IMR-90 (cell line): ENCODE data around the gene STT3A. TPM values are rescaled to one million over a fixed set of nuclear protein-coding genes. Genes with fewer than 3 reads are reported as not detected.

Source experiments
- ATAC-seq: fragments of 200-7000 bp; cut with Tn5 transposase; 2 replicates; pipeline ENCODE4 v1.9.1; 2020; ENCODE audit warnings: low read depth, mild to moderate bottlenecking, moderate library complexity
- BruUV-seq: library from RNA; stranded (reverse); fragments of 400-500 nt; replicated peaks from 2 replicates; lab custom pipeline; 2021; lab: Mats Ljungman, UMichigan
- CTCF ChIA-PET: fragments of 300-600 bp; formaldehyde crosslinking; extraction: SDS; loops from one replicate; lab custom pipeline; 2021; ENCODE audit warnings: antibody characterized with exemption; lab: Yijun Ruan, JAX
- POLR2A ChIA-PET: fragments of 300-600 bp; sonication (Branson Sonifier 250); formaldehyde crosslinking; loops from one replicate; lab custom pipeline; 2022; ENCODE audit warnings: antibody characterized with exemption; ENCODE audit not compliant: unreplicated experiment; lab: Charles Lee
- DNase-seq: peaks from one replicate; pipeline ENCODE4 v3.0.0; 2013
- H2AFZ ChIP-seq: replicated peaks from 2 replicates; pipeline ENCODE3; 2013; ENCODE audit warnings: low read length, mild to moderate bottlenecking; ENCODE audit not compliant: poor library complexity
- H2AK5ac ChIP-seq: 2 replicates; pipeline ENCODE4 v1.6.1; 2013; ENCODE audit warnings: low read depth, low read length, inconsistent platforms
- H2AK9ac ChIP-seq: replicated peaks from 2 replicates; pipeline ENCODE3; 2013; ENCODE audit warnings: mild to moderate bottlenecking, low read depth, low read length, moderate library complexity; ENCODE audit not compliant: poor library complexity
- H2BK120ac ChIP-seq: 2 replicates; pipeline ENCODE4 v1.6.1; 2013; ENCODE audit warnings: low read depth, low read length, inconsistent platforms
- H2BK15ac ChIP-seq: 3 replicates; pipeline ENCODE4 v1.6.1; 2013; ENCODE audit warnings: low read depth, low read length, inconsistent platforms
- H2BK20ac ChIP-seq: 2 replicates; pipeline ENCODE4 v1.6.1; 2013; ENCODE audit warnings: low read depth, mild to moderate bottlenecking, inconsistent platforms, low read length, moderate library complexity
- H2BK5ac ChIP-seq: 2 replicates; pipeline ENCODE4 v1.6.1; 2013; ENCODE audit warnings: mild to moderate bottlenecking, low read depth, low read length, inconsistent platforms; ENCODE audit not compliant: poor library complexity, severe bottlenecking
- H3K14ac ChIP-seq: replicated peaks from 2 replicates; pipeline ENCODE4 v1.6.1; 2013; ENCODE audit warnings: low read depth, low read length, inconsistent platforms
- H3K18ac ChIP-seq: 2 replicates; pipeline ENCODE4 v1.6.1; 2013; ENCODE audit warnings: low read depth, low read length, control low read depth
- H3K23ac ChIP-seq: 2 replicates; pipeline ENCODE4 v1.6.1; 2013; ENCODE audit warnings: low read depth, low read length, inconsistent platforms
- H3K27ac ChIP-seq: 2 replicates; pipeline ENCODE4 v1.5.1; 2013; ENCODE audit warnings: mild to moderate bottlenecking, control low read depth, low read length; ENCODE audit not compliant: insufficient read depth
- H3K27me3 ChIP-seq: 2 replicates; pipeline ENCODE4 v1.6.1; 2013; ENCODE audit warnings: low read length; ENCODE audit not compliant: control insufficient read depth, insufficient read depth
- H3K36me3 ChIP-seq: 2 replicates; pipeline ENCODE4 v1.6.1; 2013; ENCODE audit warnings: low read length, mixed read lengths; ENCODE audit not compliant: control insufficient read depth, insufficient read depth
- H3K4ac ChIP-seq: 2 replicates; pipeline ENCODE4 v1.6.1; 2013; ENCODE audit warnings: low read depth, low read length, inconsistent platforms
- H3K4me1 ChIP-seq: 2 replicates; pipeline ENCODE4 v1.6.1; 2013; ENCODE audit warnings: low read length, mixed read lengths; ENCODE audit not compliant: control insufficient read depth, insufficient read depth
- H3K4me2 ChIP-seq: 2 replicates; pipeline ENCODE4 v1.6.1; 2013; ENCODE audit warnings: low read depth, mild to moderate bottlenecking, control low read depth, low read length, moderate library complexity
- H3K4me3 ChIP-seq: 2 replicates; pipeline ENCODE4 v1.5.1; 2013; ENCODE audit warnings: low read depth, mild to moderate bottlenecking, control low read depth, low read length, moderate library complexity; ENCODE audit not compliant: insufficient read depth
- H3K56ac ChIP-seq: 2 replicates; pipeline ENCODE4 v1.6.1; 2013; ENCODE audit warnings: low read length, inconsistent platforms; ENCODE audit not compliant: insufficient read depth; ENCODE audit errors: extremely low read depth
- H3K79me1 ChIP-seq, 2 experiments: 2 replicates each; pipeline ENCODE4 v1.6.1; 2013; ENCODE audit warnings: low read length in 2 of 2, inconsistent platforms in 1 of 2, low read depth in 1 of 2
- H3K9ac ChIP-seq: 2 replicates; pipeline ENCODE4 v1.6.1; 2013; ENCODE audit warnings: low read depth, low read length, control low read depth
- H3K9me1 ChIP-seq: 2 replicates; pipeline ENCODE4 v1.6.1; 2013; ENCODE audit warnings: low read length, inconsistent platforms; ENCODE audit not compliant: insufficient read depth
- H3K9me3 ChIP-seq: 2 replicates; pipeline ENCODE4 v1.6.1; 2013; ENCODE audit warnings: low read length; ENCODE audit not compliant: control insufficient read depth, insufficient read depth
- H4K20me1 ChIP-seq: 2 replicates; pipeline ENCODE4 v1.6.1; 2013; ENCODE audit warnings: low read length, inconsistent platforms; ENCODE audit not compliant: insufficient read depth
- H4K5ac ChIP-seq: 2 replicates; pipeline ENCODE4 v1.6.1; 2013; ENCODE audit warnings: mild to moderate bottlenecking, low read depth, low read length, control low read depth
- H4K8ac ChIP-seq, 2 experiments: 2 replicates each; pipeline ENCODE4 v1.6.1; 2013; ENCODE audit warnings: low read depth in 2 of 2, low read length in 2 of 2, control low read depth in 1 of 2, inconsistent platforms in 1 of 2
- H4K91ac ChIP-seq: 2 replicates; pipeline ENCODE4 v1.6.1; 2013; ENCODE audit warnings: low read depth, low read length, inconsistent platforms; ENCODE audit not compliant: insufficient read depth
- BHLHE40 ChIP-seq: fragments of 150-350 bp; IDR thresholded peaks from 2 replicates; pipeline ENCODE4 v1.6.1; 2016; ENCODE audit warnings: mild to moderate bottlenecking, low read depth, low read length
- FOS ChIP-seq: fragments of 150-350 bp; IDR thresholded peaks from 2 replicates; pipeline ENCODE4 v1.6.1; 2016; ENCODE audit warnings: low read depth, low read length
- NFE2L2 ChIP-seq: fragments of 150-350 bp; IDR thresholded peaks from 2 replicates; pipeline ENCODE4 v1.6.1; 2016; ENCODE audit warnings: low read depth, mild to moderate bottlenecking, low read length
- RFX5 ChIP-seq: IDR thresholded peaks from 2 replicates; pipeline ENCODE4 v1.8.0; 2012; ENCODE audit warnings: low read depth, mild to moderate bottlenecking, low read length, moderate library complexity
- WGBS, 2 experiments: methylation state at CpG; one replicate each; pipeline versions ENCODE4 v1.1.5 to v1.1.7; 2013; ENCODE audit warnings: missing lambda C conversion rate in 2 of 2; ENCODE audit not compliant: insufficient read length in 1 of 2; ENCODE audit errors: extremely low coverage in 2 of 2; 5-methylcytosine and 5-hydroxymethylcytosine counted together
- dilution Hi-C: fragments of 300-500 bp; cut with HindIII; formaldehyde crosslinking; loops from one replicate; pipeline ENCODE4 v1.14.3; 2018; ENCODE audit warnings: low sequenced_read_pairs; ENCODE audit not compliant: unreplicated experiment
- in situ Hi-C: fragments of 300-500 bp; cut with MboI; formaldehyde crosslinking; loops from 3 replicates; pipeline ENCODE4 v1.14.3; 2019; ENCODE audit warnings: low sequenced_read_pairs, inconsistent platforms, mixed read lengths
- intact Hi-C: fragments of 100-400 bp; cut with micrococcal nuclease; formaldehyde crosslinking; loops from 2 replicates; pipeline ENCODE4 v1.10.0; 2022
- polyA plus RNA-seq, 3 experiments: library from polyadenylated mRNA; depleted of rRNA; stranded (reverse); fragments of >200 nt; gene quantifications; 2 replicates each; pipeline ENCODE4 v1.2.3, GENCODE V29; 2012; ENCODE audit warnings: low replicate concordance in 1 of 3
- total RNA-seq: library from RNA; depleted of rRNA; stranded (reverse); fragments of >200 nt; gene quantifications from 2 replicates; pipeline ENCODE4 v1.2.3, GENCODE V29; 2012

STT3A gene
- total and polyA plus RNA-seq, 2 of the 4 experiments (the other 2 are of a cell fraction): 180 to 387 TPM

GRCh38 chr11:125579811-125580210 is 12.8 kb upstream of the STT3A start:
- no peaks in the 10 kb centered on the region for H3K9me3 ChIP-seq
- H3K14ac ChIP-seq: no peak overlapping the region
- H3K27me3 ChIP-seq: no peaks in the 10 kb centered on the region
- dilution Hi-C loops (no loop called here), in situ Hi-C loops (loop anchor here (25.0 kb wide), 1 partner anchor 943 kb away; no protein-coding TSS in a partner anchor), intact Hi-C loops (no loop called here)
- H3K79me1 ChIP-seq: peaks cover 4 to 7% of the 10 kb centered on the region in 2 experiments; a peak in 2 of 4 replicates
- no peak overlapping the region for H4K5ac ChIP-seq
- ATAC-seq (no peak), DNase-seq (no peak)
- WGBS, 2 experiments: no CpG with 5 or more reads among the region's 5 CpGs
- H3K9me1 ChIP-seq: peaks cover 4% of the 10 kb centered on the region; the same call in 1 of the 2 replicates
- no peak overlapping the region for H3K4me2 ChIP-seq
- H2AK5ac ChIP-seq: no peak overlapping the region
- H3K56ac ChIP-seq: no peak overlapping the region
- no peak overlapping the region for H3K9ac ChIP-seq
- H2AFZ ChIP-seq: no peak overlapping the region
- no peak overlapping the region for H2AK9ac ChIP-seq
- H4K20me1 ChIP-seq: no peaks in the 10 kb centered on the region
- no peak overlapping the region for H2BK120ac ChIP-seq
- no peak overlapping the region for H2BK15ac ChIP-seq
- H3K4me1 ChIP-seq: no peaks in the 10 kb centered on the region; the same call in 1 of the 2 replicates
- H4K8ac ChIP-seq: no peak overlapping the region
- no peak overlapping the region for H3K27ac ChIP-seq
- H3K4ac ChIP-seq: no peak overlapping the region
- H2BK5ac ChIP-seq: no peak overlapping the region
- ChIA-PET CTCF (no interaction called here), POLR2A (no interaction called here)
- H4K91ac ChIP-seq: no peak overlapping the region
- no peak overlapping the region for H3K18ac ChIP-seq
- H3K23ac ChIP-seq: no peak overlapping the region
- H3K36me3 ChIP-seq: peaks cover 44% of the 10 kb centered on the region
- TF ChIP-seq RFX5: no peak
- no peak for TF ChIP-seq FOS
- no peak for TF ChIP-seq BHLHE40
- no peak for TF ChIP-seq NFE2L2
- no peak overlapping the region for H3K4me3 ChIP-seq
- no TSS peak for BruUV-seq
- no peak overlapping the region for H2BK20ac ChIP-seq
